ENCODE results near the gene MORN1.

Gene MORN1

DNA sequence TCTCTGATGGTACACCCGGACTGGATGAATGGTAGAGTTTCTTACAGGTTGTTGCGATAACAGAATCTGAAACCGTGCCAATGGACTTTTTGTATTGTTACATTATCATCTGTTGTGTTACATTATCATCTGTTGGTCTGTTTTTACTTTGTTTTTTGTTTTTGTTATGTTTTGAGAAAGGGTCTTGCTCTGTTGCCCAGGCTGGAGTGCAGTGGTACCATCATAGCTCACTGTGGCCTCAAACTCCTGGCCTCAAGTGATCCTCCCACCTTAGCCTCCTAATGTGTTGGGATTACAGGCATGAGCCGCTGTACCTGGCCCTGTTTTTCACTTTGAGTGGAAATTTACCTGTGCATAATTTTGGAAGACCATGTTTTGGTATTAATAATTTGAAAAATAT, 31.2 kb upstream of the MORN1 start:
- H3K4me3 ChIP-seq (ENCODE audit: low read length, poor library complexity, severe bottlenecking) = no peak overlapping the region
- no peaks in the 10 kb centered on the region for H3F3A ChIP-seq (ENCODE audit: low read depth)
- no peaks in the 10 kb centered on the region for H3K36me3 ChIP-seq (ENCODE audit: insufficient read depth, low read length)
- H3K4me1 ChIP-seq (ENCODE audit: insufficient read depth, low read length, poor library complexity, severe bottlenecking) = no peaks in the 10 kb centered on the region
- TF ChIP-seq, protein P1, sequence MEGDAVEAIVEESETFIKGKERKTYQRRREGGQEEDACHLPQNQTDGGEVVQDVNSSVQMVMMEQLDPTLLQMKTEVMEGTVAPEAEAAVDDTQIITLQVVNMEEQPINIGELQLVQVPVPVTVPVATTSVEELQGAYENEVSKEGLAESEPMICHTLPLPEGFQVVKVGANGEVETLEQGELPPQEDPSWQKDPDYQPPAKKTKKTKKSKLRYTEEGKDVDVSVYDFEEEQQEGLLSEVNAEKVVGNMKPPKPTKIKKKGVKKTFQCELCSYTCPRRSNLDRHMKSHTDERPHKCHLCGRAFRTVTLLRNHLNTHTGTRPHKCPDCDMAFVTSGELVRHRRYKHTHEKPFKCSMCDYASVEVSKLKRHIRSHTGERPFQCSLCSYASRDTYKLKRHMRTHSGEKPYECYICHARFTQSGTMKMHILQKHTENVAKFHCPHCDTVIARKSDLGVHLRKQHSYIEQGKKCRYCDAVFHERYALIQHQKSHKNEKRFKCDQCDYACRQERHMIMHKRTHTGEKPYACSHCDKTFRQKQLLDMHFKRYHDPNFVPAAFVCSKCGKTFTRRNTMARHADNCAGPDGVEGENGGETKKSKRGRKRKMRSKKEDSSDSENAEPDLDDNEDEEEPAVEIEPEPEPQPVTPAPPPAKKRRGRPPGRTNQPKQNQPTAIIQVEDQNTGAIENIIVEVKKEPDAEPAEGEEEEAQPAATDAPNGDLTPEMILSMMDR (conservative IDR thresholded peaks at IDR 0.05; ENCODE audit: low read length) = no peak
- no peaks in the 10 kb centered on the region for H3K9me2 ChIP-seq (replicated peaks; ENCODE audit: low read depth, low read length)
- H3K4me2 ChIP-seq (ENCODE audit: low read depth, low read length, poor library complexity, severe bottlenecking) = no peak overlapping the region
- H3K9ac ChIP-seq (ENCODE audit: low read depth, low read length, poor library complexity, severe bottlenecking) = no peak overlapping the region
- peaks cover 4% of the 10 kb centered on the region; the same call in 1 of the 2 replicates for H3K9me3 ChIP-seq (ENCODE audit: insufficient read depth, low read depth, low read length)
- no peaks in the 10 kb centered on the region for H3K27me3 ChIP-seq (ENCODE audit: insufficient read depth, low read length, poor library complexity, severe bottlenecking)
- H2AFZ ChIP-seq (ENCODE audit: low read length) = no peak overlapping the region
- no peaks in the 10 kb centered on the region; the same call in 1 of the 2 replicates for H3K79me2 ChIP-seq (ENCODE audit: insufficient read depth, low read length)
- H4K20me1 ChIP-seq (ENCODE audit: insufficient read depth, low read length, poor library complexity, severe bottlenecking) = no peaks in the 10 kb centered on the region

DNA sequence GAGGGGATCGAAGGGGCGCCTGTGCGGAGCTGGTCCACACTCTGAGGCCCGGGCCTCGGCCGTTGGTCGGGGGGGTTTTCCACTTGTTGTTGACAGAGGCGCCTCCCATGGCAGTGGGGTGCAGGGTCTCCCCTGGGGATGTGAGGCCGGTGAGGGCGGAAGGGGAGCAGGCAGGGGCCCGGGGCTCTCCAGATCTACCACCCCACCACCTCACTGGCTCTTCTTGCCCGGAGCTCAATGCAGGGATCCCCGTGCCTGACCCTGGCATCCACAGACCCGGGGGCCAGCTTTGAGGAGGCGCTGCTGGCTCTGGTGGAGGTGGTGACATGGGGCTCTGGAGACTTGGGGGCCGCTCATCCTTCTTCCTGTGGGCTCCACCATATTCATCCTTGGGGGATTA, 28.1 kb upstream of the MORN1 start:
- Histone ChIP-seq H3K27me3 (ENCODE audit: insufficient read depth, low read length, poor library complexity, severe bottlenecking) (no peaks in the 10 kb centered on the region), H3K36me3 (ENCODE audit: insufficient read depth, low read length) (no peaks in the 10 kb centered on the region)

GRCh38 chr1:2418791-2419320, 27.5 kb upstream of the MORN1 start:
- Histone ChIP-seq H3K9ac (ENCODE audit: low read depth, low read length, poor library complexity, severe bottlenecking) (no peak overlapping the region), H2AFZ (ENCODE audit: low read length) (no peak overlapping the region), H3K9me2 (replicated peaks; ENCODE audit: low read depth, low read length) (no peaks in the 10 kb centered on the region), H4K20me1 (ENCODE audit: insufficient read depth, low read length, poor library complexity, severe bottlenecking) (no peaks in the 10 kb centered on the region), H3K36me3 (ENCODE audit: insufficient read depth, low read length) (no peaks in the 10 kb centered on the region), H3F3A (ENCODE audit: low read depth) (no peaks in the 10 kb centered on the region), H3K27me3 (ENCODE audit: insufficient read depth, low read length, poor library complexity, severe bottlenecking) (no peaks in the 10 kb centered on the region), H3K4me2 (ENCODE audit: low read depth, low read length, poor library complexity, severe bottlenecking) (no peak overlapping the region), H3K9me3 (ENCODE audit: insufficient read depth, low read depth, low read length) (peaks cover 4% of the 10 kb centered on the region; the same call in 1 of the 2 replicates), H3K79me2 (ENCODE audit: insufficient read depth, low read length) (peaks cover 12% of the 10 kb centered on the region; the same call in 1 of the 2 replicates), H3K4me3 (ENCODE audit: low read length, poor library complexity, severe bottlenecking) (no peak overlapping the region), H3K4me1 (ENCODE audit: insufficient read depth, low read length, poor library complexity, severe bottlenecking) (peaks cover 31% of the 10 kb centered on the region)
- TF ChIP-seq, protein P1 (conservative IDR thresholded peaks at IDR 0.05; ENCODE audit: low read length) = no peak

More for the DNA sequence above, 28.1 kb upstream of the MORN1 start:
- no peaks in the 10 kb centered on the region for H3F3A ChIP-seq (ENCODE audit: low read depth)
- H2AFZ ChIP-seq (ENCODE audit: low read length) = no peak overlapping the region
- H3K9ac ChIP-seq (ENCODE audit: low read depth, low read length, poor library complexity, severe bottlenecking) = no peak overlapping the region
- no peaks in the 10 kb centered on the region for H4K20me1 ChIP-seq (ENCODE audit: insufficient read depth, low read length, poor library complexity, severe bottlenecking)
- H3K79me2 ChIP-seq (ENCODE audit: insufficient read depth, low read length) = peaks cover 9% of the 10 kb centered on the region; the same call in 1 of the 2 replicates
- TF ChIP-seq EZH2phosphoT487 (IDR thresholded peaks at IDR 0.05; ENCODE audit: borderline replicate concordance) = no peak
- TF ChIP-seq, protein P1 (conservative IDR thresholded peaks at IDR 0.05; ENCODE audit: low read length) = no peak
- H3K9me3 ChIP-seq (ENCODE audit: insufficient read depth, low read depth, low read length) = peaks cover 4% of the 10 kb centered on the region; the same call in 1 of the 2 replicates
- H3K4me2 ChIP-seq (ENCODE audit: low read depth, low read length, poor library complexity, severe bottlenecking) = no peak overlapping the region
- no peaks in the 10 kb centered on the region for H3K9me2 ChIP-seq (replicated peaks; ENCODE audit: low read depth, low read length)
- no peak overlapping the region for H3K4me3 ChIP-seq (ENCODE audit: low read length, poor library complexity, severe bottlenecking)
- H3K4me1 ChIP-seq (ENCODE audit: insufficient read depth, low read length, poor library complexity, severe bottlenecking) = peaks cover 26% of the 10 kb centered on the region
